MM.1S (cell line): ENCODE data around the gene NTN5.

Experiments
- DNase-seq: peaks from one replicate; pipeline ENCODE4 v3.0.0-alpha.2; 2015
- H2AFZ ChIP-seq: fragments of 300-600 bp; sonication (generic); 2 replicates; pipeline ENCODE4 v1.6.0; 2016; ENCODE audit warnings: antibody characterized with exemption, low read length
- H3F3A ChIP-seq: fragments of 300-600 bp; sonication (generic); 2 replicates; pipeline ENCODE4 v1.6.1; 2016; ENCODE audit warnings: mild to moderate bottlenecking, antibody characterized with exemption, low read length, moderate library complexity, mixed read lengths; ENCODE audit not compliant: insufficient read depth
- H3K27ac ChIP-seq: fragments of 300-600 bp; sonication (generic); 2 replicates; pipeline ENCODE4 v1.5.1; 2016; ENCODE audit warnings: mild to moderate bottlenecking, low read length
- H3K27me3 ChIP-seq: fragments of 300-600 bp; sonication (generic); replicated peaks from 2 replicates; pipeline ENCODE4 v1.6.0; 2016; ENCODE audit warnings: low read length; ENCODE audit not compliant: insufficient read depth
- H3K36me3 ChIP-seq: fragments of 300-600 bp; sonication (generic); replicated peaks from 2 replicates; pipeline ENCODE4 v1.6.1; 2016; ENCODE audit warnings: mild to moderate bottlenecking, low read length, mixed read lengths; ENCODE audit not compliant: insufficient read depth
- H3K4me1 ChIP-seq: fragments of 300-600 bp; sonication (generic); 2 replicates; pipeline ENCODE4 v1.6.1; 2016; ENCODE audit warnings: low read length, mixed read lengths
- H3K4me2 ChIP-seq: fragments of 300-600 bp; sonication (generic); 2 replicates; pipeline ENCODE4 v1.6.0; 2016; ENCODE audit warnings: low read depth, low read length
- H3K4me3 ChIP-seq: fragments of 300-600 bp; sonication (generic); 2 replicates; pipeline ENCODE4 v1.5.1; 2016; ENCODE audit warnings: low read length, mixed read lengths
- H3K79me2 ChIP-seq: fragments of 300-600 bp; sonication (generic); 2 replicates; pipeline ENCODE4 v1.6.1; 2016; ENCODE audit warnings: mixed run types, low read length, mixed read lengths
- H3K9ac ChIP-seq: fragments of 300-600 bp; sonication (generic); 2 replicates; pipeline ENCODE4 v1.6.1; 2016; ENCODE audit warnings: low read length, mixed read lengths
- H3K9me2 ChIP-seq: fragments of 300-600 bp; sonication (generic); replicated peaks from 2 replicates; pipeline ENCODE4 v1.6.1; 2016; ENCODE audit warnings: mild to moderate bottlenecking, low read length, mixed read lengths; ENCODE audit not compliant: insufficient read depth
- H3K9me3 ChIP-seq: fragments of 300-600 bp; sonication (generic); replicated peaks from 2 replicates; pipeline ENCODE4 v1.6.1; 2016; ENCODE audit warnings: mild to moderate bottlenecking, low read length, mixed read lengths; ENCODE audit not compliant: insufficient read depth
- H4K20me1 ChIP-seq: fragments of 300-600 bp; sonication (generic); 2 replicates; pipeline ENCODE4 v1.6.1; 2016; ENCODE audit warnings: mild to moderate bottlenecking, low read length, moderate library complexity, mixed read lengths; ENCODE audit not compliant: insufficient read depth
- CTCF ChIP-seq: fragments of 300-600 bp; sonication (generic); IDR thresholded peaks from 2 replicates; pipeline ENCODE4 v1.5.1; 2016; ENCODE audit warnings: antibody characterized with exemption, low read length, mixed read lengths
- EZH2 ChIP-seq: fragments of 300-600 bp; sonication (generic); optimal IDR thresholded peaks from 2 replicates; pipeline ENCODE3; 2017; ENCODE audit warnings: low read depth, mild to moderate bottlenecking, antibody characterized with exemption, low read length, mixed read lengths
- EZH2phosphoT487 ChIP-seq: fragments of 300-600 bp; sonication (generic); IDR thresholded peaks from 2 replicates; pipeline ENCODE4 v1.6.1; 2018; ENCODE audit warnings: antibody characterized with exemption, low read length

Gene NTN5

GRCh38 chr19:48617146-48617937 is 55.5 kb downstream of the NTN5 start:
- Histone ChIP-seq H3K9me2 (no peaks in the 10 kb centered on the region), H4K20me1 (peaks cover 28% of the 10 kb centered on the region), H3K9me3 (no peaks in the 10 kb centered on the region), H3K4me2 (peak overlapping the region; percentile 83), H3K27me3 (no peaks in the 10 kb centered on the region), H3K4me1 (peaks cover 13% of the 10 kb centered on the region), H2AFZ (no peak overlapping the region), H3K9ac (peak overlapping the region; percentile 96), H3K27ac (no peak overlapping the region), H3K79me2 (peaks cover 39% of the 10 kb centered on the region), H3K36me3 (peaks cover 19% of the 10 kb centered on the region), H3F3A (peaks cover 33% of the 10 kb centered on the region), H3K4me3 (peak overlapping the region; percentile 93)
- no peak for TF ChIP-seq CTCF
- TF ChIP-seq EZH2 = no peak
- TF ChIP-seq EZH2phosphoT487 = no peak
- no peak for DNase-seq

DNA sequence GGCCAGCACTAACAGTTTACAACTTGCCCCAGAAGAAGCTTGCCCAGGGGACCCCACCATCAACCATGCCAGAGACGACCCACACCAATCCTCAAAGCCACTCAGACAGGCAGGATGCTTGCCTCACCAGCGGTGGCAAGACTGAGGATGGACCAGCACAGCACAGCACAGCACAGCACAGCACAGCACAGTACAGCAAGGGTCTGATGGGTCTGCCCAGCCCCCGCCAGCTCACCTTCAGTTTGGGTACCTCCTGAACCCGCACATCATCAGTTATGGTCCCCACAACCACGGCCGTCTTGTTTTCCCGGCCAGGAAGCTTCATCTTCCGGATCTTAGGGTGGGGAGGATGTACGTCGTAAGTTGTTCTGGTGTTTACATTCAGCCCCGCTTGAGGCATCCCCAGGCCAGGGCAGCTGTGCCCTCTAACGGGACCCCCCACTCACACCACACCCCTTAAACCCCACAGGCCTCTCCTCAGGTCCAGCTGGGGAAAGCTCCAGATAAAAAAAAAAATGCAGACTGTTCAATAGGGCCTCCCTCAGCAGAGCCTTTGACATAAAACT is 56.2 kb downstream of the NTN5 start:
- no peak for DNase-seq
- Histone ChIP-seq H3K9ac (no peak overlapping the region), H3K4me1 (peaks cover 13% of the 10 kb centered on the region), H3K9me3 (no peaks in the 10 kb centered on the region), H3K27me3 (no peaks in the 10 kb centered on the region), H2AFZ (no peak overlapping the region), H3K79me2 (peaks cover 39% of the 10 kb centered on the region), H3K36me3 (peaks cover 19% of the 10 kb centered on the region), H3K27ac (no peak overlapping the region), H3K4me2 (no peak overlapping the region), H4K20me1 (peaks cover 28% of the 10 kb centered on the region), H3F3A (peaks cover 33% of the 10 kb centered on the region), H3K4me3 (no peak overlapping the region), H3K9me2 (no peaks in the 10 kb centered on the region)
- TF ChIP-seq CTCF (no peak), EZH2phosphoT487 (no peak), EZH2 (no peak)

DNA sequence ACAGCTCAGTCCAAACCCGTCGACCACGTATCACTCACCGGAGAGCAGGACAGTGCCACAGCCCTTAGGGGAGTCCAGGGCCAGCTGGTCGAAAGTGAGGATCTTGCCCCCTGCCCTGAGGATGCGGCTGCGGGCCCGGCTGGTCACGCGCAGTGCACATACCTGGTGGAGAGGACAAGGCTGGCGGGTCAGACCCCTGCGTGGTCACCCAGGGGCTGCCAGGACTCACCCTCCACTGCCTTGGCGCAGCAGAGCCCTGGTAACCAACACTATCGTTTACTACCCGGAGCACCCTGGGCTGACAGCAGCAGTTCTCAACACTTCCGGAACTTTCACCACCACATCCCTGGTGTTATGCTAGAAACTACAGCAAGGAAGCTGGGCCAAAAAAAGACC is 56.8 kb downstream of the NTN5 start:
- Histone ChIP-seq H3K4me1 (peaks cover 13% of the 10 kb centered on the region), H3F3A (peaks cover 33% of the 10 kb centered on the region), H3K9me3 (no peaks in the 10 kb centered on the region), H3K4me3 (no peak overlapping the region), H3K9me2 (no peaks in the 10 kb centered on the region), H3K36me3 (peaks cover 19% of the 10 kb centered on the region), H4K20me1 (peaks cover 28% of the 10 kb centered on the region), H3K79me2 (peaks cover 39% of the 10 kb centered on the region), H3K4me2 (no peak overlapping the region), H3K27me3 (no peaks in the 10 kb centered on the region), H2AFZ (no peak overlapping the region), H3K27ac (no peak overlapping the region), H3K9ac (no peak overlapping the region)
- TF ChIP-seq CTCF (no peak), EZH2 (no peak), EZH2phosphoT487 (no peak)
- DNase-seq = no peak
